ENCODE results near the gene MDM4. TPM values are rescaled to one million over a fixed set of nuclear protein-coding genes. Genes with fewer than 3 reads are reported as not detected.

The MDM4 gene
- total RNA-seq, 1 donor from 2014 or later: 90.1 TPM

GRCh38 chr1:204493145-204493983 is 22.8 kb upstream of the MDM4 start:
- H3K27me3 ChIP-seq: no peaks in the 10 kb centered on the region
- no peaks in the 10 kb centered on the region for H3K9me3 ChIP-seq
- H3K4me3 ChIP-seq: peak overlapping the region; percentile 62 to 94
- peak overlapping the region; percentile 86 for H3K27ac ChIP-seq
- no peaks in the 10 kb centered on the region for H3K36me3 ChIP-seq
- intact Hi-C loops (cut with DNase I): loop anchor here (2.0 to 10.0 kb wide), 2 partner anchors 49 to 329 kb away; partner anchors contain the start of gene REN
- TF ChIP-seq POLR2AphosphoS5 (IDR thresholded peaks at IDR 0.05; ENCODE audit: insufficient read depth in 1 of 2, low read depth in 1 of 2): no peak
- H3K4me1 ChIP-seq: peaks cover 27% of the 10 kb centered on the region
- DNase-seq (ENCODE audit: extremely low spot score in 2 of 2): no peak

- no peaks in the 10 kb centered on the region for H3K9me3 ChIP-seq
- peaks cover 27% of the 10 kb centered on the region for H3K4me1 ChIP-seq
- H3K27ac ChIP-seq: peak overlapping the region; percentile 86
- TF ChIP-seq POLR2AphosphoS5 (IDR thresholded peaks at IDR 0.05; ENCODE audit: insufficient read depth in 1 of 2, low read depth in 1 of 2): peak in 1 of 2 donors; percentile 38
- TF ChIP-seq POLR2A (IDR thresholded peaks at IDR 0.05): no peak
- TF ChIP-seq, protein P1, sequence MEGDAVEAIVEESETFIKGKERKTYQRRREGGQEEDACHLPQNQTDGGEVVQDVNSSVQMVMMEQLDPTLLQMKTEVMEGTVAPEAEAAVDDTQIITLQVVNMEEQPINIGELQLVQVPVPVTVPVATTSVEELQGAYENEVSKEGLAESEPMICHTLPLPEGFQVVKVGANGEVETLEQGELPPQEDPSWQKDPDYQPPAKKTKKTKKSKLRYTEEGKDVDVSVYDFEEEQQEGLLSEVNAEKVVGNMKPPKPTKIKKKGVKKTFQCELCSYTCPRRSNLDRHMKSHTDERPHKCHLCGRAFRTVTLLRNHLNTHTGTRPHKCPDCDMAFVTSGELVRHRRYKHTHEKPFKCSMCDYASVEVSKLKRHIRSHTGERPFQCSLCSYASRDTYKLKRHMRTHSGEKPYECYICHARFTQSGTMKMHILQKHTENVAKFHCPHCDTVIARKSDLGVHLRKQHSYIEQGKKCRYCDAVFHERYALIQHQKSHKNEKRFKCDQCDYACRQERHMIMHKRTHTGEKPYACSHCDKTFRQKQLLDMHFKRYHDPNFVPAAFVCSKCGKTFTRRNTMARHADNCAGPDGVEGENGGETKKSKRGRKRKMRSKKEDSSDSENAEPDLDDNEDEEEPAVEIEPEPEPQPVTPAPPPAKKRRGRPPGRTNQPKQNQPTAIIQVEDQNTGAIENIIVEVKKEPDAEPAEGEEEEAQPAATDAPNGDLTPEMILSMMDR (IDR thresholded peaks at IDR 0.05): no peak
- no peak for DNase-seq (ENCODE audit: extremely low spot score in 2 of 2)
- no peaks in the 10 kb centered on the region for H3K36me3 ChIP-seq
- no peaks in the 10 kb centered on the region for H3K27me3 ChIP-seq
- intact Hi-C loops (cut with DNase I): loop anchor here (2.0 to 10.0 kb wide), 2 partner anchors 49 to 329 kb away; partner anchors contain the start of gene REN
- H3K4me3 ChIP-seq: peak overlapping the region; percentile 62 to 94
Observed at GRCh38 chr1:204493984-204494280, 22.3 kb upstream of the MDM4 start.

DNA sequence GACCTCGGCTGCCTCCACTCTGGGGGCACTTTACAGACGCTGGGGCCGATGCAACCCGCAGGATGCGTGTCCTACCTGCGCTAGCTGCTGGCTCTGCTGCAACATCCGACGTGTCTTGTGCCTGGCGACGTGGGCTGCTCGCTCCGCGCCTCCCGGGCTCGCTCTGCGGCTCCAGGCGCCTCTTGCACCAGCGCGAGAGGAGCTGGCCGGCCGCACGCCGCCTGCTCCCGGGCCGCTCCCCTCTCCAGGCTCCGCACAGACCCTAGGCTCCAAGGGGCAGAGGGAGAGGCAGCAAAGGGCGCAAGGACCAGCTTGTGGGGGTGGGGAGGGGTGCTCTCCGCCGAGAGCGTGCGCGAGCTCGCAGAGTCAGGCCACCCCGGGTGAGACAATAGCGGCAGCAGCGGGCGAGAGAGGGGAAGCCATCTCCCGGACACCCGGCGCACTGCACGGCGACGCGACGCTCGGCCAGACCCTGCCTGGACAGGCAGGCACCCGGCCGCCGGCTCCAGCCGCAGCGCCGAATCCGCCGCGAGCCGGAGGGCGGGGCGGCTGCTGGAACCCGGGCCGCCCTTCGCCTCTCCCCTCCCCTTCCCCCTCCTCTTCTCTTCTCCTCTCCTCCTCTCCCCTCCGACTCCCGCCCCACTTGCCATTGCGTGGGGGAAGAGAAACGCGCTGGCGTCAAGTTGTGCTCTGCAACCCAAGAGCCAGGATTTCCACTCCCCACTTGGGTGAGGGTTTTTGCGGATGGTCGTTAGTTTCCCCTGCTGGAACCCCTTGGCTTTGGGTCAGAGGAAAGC is 21.7 kb upstream of the MDM4 start, which contains the start of gene PIK3C2B:
Gene PIK3C2B, minus strand, starts transcription at position 525 of the 797 bp plus-strand sequence. CDS start 25,003 bp downstream, outside the sequence.
- no peak for DNase-seq (ENCODE audit: extremely low spot score in 2 of 2)
- peak within 1 kb of the TSS; percentile 62 to 94 for H3K4me3 ChIP-seq
- H3K27me3 ChIP-seq: no peaks in the 10 kb centered on the region
- peaks cover 27% of the 10 kb centered on the region for H3K4me1 ChIP-seq
- TF ChIP-seq, protein P1 (IDR thresholded peaks at IDR 0.05): peak in 1 of 3 experiments; percentile 41
- TF ChIP-seq POLR2AphosphoS5 (IDR thresholded peaks at IDR 0.05; ENCODE audit: insufficient read depth in 1 of 2, low read depth in 1 of 2) (peak in 1 of 2 donors; percentile 71), POLR2A (IDR thresholded peaks at IDR 0.05) (peak in 1 of 2 donors; percentile 9)
- intact Hi-C loops (cut with DNase I): loop anchor here (10.0 kb wide), 1 partner anchor 330 kb away; the partner anchor contains the start of gene REN
- peak within 1 kb of the TSS; percentile 86 for H3K27ac ChIP-seq
- H3K9me3 ChIP-seq: no peaks in the 10 kb centered on the region
- no peaks in the 10 kb centered on the region for H3K36me3 ChIP-seq

DNA sequence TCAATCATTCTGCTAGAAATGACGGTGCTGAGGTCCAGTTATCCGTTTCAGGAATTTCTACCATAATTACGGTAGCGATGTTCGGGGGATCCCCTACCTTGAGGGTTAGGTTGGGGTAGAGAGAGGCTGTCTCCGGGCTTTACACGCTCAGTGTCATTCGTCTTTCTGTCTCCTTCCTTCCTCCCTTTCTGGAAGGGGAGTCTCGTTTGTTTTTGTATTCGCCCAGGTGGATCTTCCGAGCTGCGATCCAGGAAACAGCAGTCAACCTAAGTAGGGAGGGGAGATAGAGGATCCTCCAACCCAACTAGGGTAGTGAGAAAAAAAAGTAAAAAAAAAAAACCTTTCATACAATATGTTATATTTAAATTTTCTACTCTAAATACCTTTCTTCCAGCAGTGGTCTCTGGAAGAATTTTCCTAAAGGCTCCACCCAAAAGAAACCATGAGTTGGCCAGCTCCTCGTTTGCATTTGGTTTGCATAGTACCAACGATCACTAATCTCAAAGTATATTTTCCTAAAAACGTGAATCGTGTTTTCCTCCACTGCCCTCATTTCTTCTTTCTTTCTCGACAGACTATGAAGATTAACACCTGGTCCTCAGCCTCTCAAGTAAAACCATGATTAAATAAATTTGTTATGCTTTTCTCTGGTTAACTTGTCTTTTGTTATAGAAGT is 21.0 kb upstream of the MDM4 start:
- H3K4me1 ChIP-seq: peaks cover 27% of the 10 kb centered on the region
- TF ChIP-seq POLR2A (IDR thresholded peaks at IDR 0.05) (no peak), POLR2AphosphoS5 (IDR thresholded peaks at IDR 0.05; ENCODE audit: insufficient read depth in 1 of 2, low read depth in 1 of 2) (no peak)
- TF ChIP-seq, protein P1 (IDR thresholded peaks at IDR 0.05): no peak
- intact Hi-C loops (cut with DNase I): loop anchor here (10.0 kb wide), 1 partner anchor 330 kb away; the partner anchor contains the start of gene REN

GRCh38 chr1:204495777-204496176 is 20.4 kb upstream of the MDM4 start:
- DNase-seq (ENCODE audit: extremely low spot score in 2 of 2): no peak
- H3K27ac ChIP-seq: no peak overlapping the region

More for the DNA sequence above, 21.0 kb upstream of the MDM4 start:
- DNase-seq (ENCODE audit: extremely low spot score in 2 of 2): no peak
- H3K9me3 ChIP-seq: no peaks in the 10 kb centered on the region
- no peaks in the 10 kb centered on the region for H3K36me3 ChIP-seq
- H3K27me3 ChIP-seq: no peaks in the 10 kb centered on the region
- peak overlapping the region; percentile 62 to 94 for H3K4me3 ChIP-seq
- H3K27ac ChIP-seq: peak overlapping the region; percentile 86

More at GRCh38 chr1:204495777-204496176, 20.4 kb upstream of the MDM4 start:
- peaks cover 27% of the 10 kb centered on the region for H3K4me1 ChIP-seq
- no peaks in the 10 kb centered on the region for H3K36me3 ChIP-seq
- H3K4me3 ChIP-seq: no peak overlapping the region
- H3K27me3 ChIP-seq: no peaks in the 10 kb centered on the region
- no peaks in the 10 kb centered on the region for H3K9me3 ChIP-seq
- TF ChIP-seq POLR2AphosphoS5 (IDR thresholded peaks at IDR 0.05; ENCODE audit: insufficient read depth in 1 of 2, low read depth in 1 of 2) (no peak), POLR2A (IDR thresholded peaks at IDR 0.05) (no peak)
- TF ChIP-seq, protein P1 (IDR thresholded peaks at IDR 0.05): no peak
- intact Hi-C loops (cut with DNase I): loop anchor here (10.0 kb wide), 1 partner anchor 331 kb away; the partner anchor contains the start of gene REN

Data from vagina (tissue), 2 donors.